Activated naive CD4-positive, alpha-beta T cell treated with anti-CD3 and anti-CD28 coated beads, Interleukin-2, amount 10 ng/mL, durations not matched to agents 7 days and 5 days (primary cell): Measurements from ENCODE around the gene NDUFB8.
A peak's percentile ranks its signal among the peaks of the same experiment; 100 is the strongest.

ENCODE experiments used
- CTCF ChIA-PET: fragments of 350-600 bp; sonication (Branson Sonifier 250); formaldehyde crosslinking; loops from one replicate; lab custom pipeline; 2021; ENCODE audit warnings: antibody characterized with exemption; lab: Charles Lee
- DNase-seq: peaks from one replicate; pipeline ENCODE4 v3.0.0-alpha.2; 2020
- H3K27ac Mint-ChIP-seq: one replicate; pipeline ENCODE4 v1.8.0; 2021; ENCODE audit warnings: mild to moderate bottlenecking, moderate library complexity, mixed read lengths
- H3K27me3 Mint-ChIP-seq: one replicate; pipeline ENCODE4 v1.8.0; 2021; ENCODE audit warnings: mild to moderate bottlenecking, mixed read lengths
- H3K36me3 Mint-ChIP-seq: one replicate; pipeline ENCODE4 v1.8.0; 2021; ENCODE audit warnings: mixed read lengths
- H3K4me1 Mint-ChIP-seq: one replicate; pipeline ENCODE4 v1.8.0; 2021; ENCODE audit warnings: mixed read lengths
- H3K4me3 Mint-ChIP-seq: one replicate; pipeline ENCODE4 v1.8.0; 2021; ENCODE audit warnings: mild to moderate bottlenecking, moderate library complexity, mixed read lengths
- H3K9me3 Mint-ChIP-seq: one replicate; pipeline ENCODE4 v1.8.0; 2021; ENCODE audit warnings: mixed read lengths

NDUFB8 gene

GRCh38 chr10:100508691-100509150 is 20.9 kb downstream of the NDUFB8 start:
- peak; percentile 70 for DNase-seq
- Mint-ChIP-seq H3K36me3 (peaks cover 63% of the 10 kb centered on the region), H3K4me1 (peaks cover 96% of the 10 kb centered on the region), H3K27ac (peak overlapping the region; percentile 92), H3K4me3 (peak overlapping the region; percentile 79), H3K27me3 (no peaks in the 10 kb centered on the region), H3K9me3 (no peaks in the 10 kb centered on the region)
- CTCF ChIA-PET = interaction anchor here (0.7 to 12.3 kb wide), 19 partner anchors 11 to 370 kb away, joined by 3 to 206 read pairs (median 7); partner anchors contain the start of genes HIF1AN, SCD and SEC31B

DNA sequence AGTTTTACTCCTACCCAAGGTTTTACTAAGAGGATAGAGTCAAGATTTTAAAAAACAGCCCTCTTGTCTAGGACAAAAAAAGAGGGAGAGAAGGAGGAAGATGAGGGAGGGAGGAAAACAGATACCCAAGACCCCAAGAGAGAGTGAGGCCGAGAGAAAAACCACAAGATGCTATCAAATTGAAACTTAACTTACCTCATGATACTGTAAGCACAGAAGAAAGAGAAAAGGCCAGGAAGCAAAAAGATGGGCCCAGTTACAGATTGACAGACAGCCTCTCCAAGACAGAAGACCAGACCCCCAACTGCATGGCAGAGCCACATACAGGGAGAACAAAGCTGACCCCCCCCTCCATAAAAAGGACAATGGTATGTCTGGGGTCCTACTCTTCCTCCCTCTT is 21.4 kb downstream of the NDUFB8 start:
- DNase-seq = no peak
- CTCF ChIA-PET = interaction anchor here (1.0 to 12.3 kb wide), 17 partner anchors 10 to 371 kb away, joined by 3 to 206 read pairs (median 8); partner anchors contain the start of genes HIF1AN, SCD and SEC31B
- peak overlapping the region; percentile 92 for H3K27ac Mint-ChIP-seq
- H3K27me3 Mint-ChIP-seq = no peaks in the 10 kb centered on the region
- H3K4me1 Mint-ChIP-seq = peaks cover 97% of the 10 kb centered on the region
- peaks cover 62% of the 10 kb centered on the region for H3K36me3 Mint-ChIP-seq
- H3K4me3 Mint-ChIP-seq = peak overlapping the region; percentile 79
- H3K9me3 Mint-ChIP-seq = no peaks in the 10 kb centered on the region

DNA sequence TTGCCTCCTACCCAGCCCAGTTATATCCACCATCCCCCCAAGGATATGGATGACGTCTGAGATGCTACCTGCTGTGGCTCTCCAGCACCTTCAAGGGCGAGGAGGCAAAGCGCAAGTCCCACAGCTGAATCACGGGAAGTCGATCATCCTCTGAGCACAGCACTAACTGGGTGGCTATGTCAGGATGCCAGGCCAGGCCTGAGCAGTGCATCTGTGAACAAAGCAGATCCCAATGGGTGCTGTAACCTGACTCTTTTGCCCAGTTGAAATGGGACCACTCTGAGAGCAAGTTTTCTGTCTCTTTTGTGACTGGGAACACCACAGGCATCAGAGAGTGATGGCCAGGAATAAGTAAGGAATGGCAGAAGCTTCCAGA is 22.3 kb downstream of the NDUFB8 start:
- no peak for DNase-seq
- CTCF ChIA-PET = interaction anchor here (0.9 to 12.3 kb wide), 8 partner anchors 10 to 169 kb away, joined by 3 to 206 read pairs (median 40); partner anchors contain the start of gene SEC31B
- Mint-ChIP-seq H3K36me3 (peaks cover 61% of the 10 kb centered on the region), H3K27ac (peak overlapping the region; percentile 92), H3K4me3 (peak overlapping the region; percentile 79), H3K4me1 (peaks cover 97% of the 10 kb centered on the region), H3K27me3 (no peaks in the 10 kb centered on the region), H3K9me3 (no peaks in the 10 kb centered on the region)

DNA sequence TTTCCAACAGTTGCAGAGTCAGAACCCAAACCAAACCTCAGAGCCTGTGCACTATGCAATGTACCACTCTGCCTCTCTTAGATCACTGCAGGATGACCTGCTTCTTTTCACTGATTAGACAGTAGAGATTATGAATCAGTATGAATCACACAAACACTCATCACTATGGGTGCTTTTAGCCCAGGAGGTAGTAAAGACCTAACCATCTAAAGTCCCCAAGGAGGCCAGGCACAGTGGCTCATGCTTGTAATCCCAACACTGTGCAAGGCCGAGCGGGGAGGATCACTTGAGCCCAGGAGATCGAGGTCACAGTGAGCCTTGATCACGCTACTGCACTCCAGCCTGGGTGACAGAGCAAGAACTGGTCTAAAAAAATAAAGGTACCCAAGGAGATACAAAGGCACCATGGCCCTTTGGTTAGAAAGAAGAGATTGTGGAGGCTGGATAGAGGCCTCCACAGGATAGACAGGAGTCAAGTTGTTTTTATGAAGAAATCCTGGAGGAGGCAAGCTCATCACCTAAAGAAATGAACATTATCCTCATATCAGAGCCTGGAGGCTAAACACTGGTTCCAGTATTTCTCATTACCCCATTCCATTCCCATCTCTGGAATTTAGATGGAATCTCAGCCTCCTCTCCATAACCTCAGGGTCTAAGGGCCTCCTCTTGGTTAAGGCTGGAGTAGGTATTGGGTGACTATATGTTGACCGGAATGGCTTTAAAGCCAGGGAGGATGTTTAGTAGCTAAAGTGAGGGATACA is 22.9 kb downstream of the NDUFB8 start:
- Mint-ChIP-seq H3K4me1 (peaks cover 97% of the 10 kb centered on the region), H3K36me3 (peaks cover 61% of the 10 kb centered on the region), H3K4me3 (peak overlapping the region; percentile 79), H3K9me3 (no peaks in the 10 kb centered on the region), H3K27me3 (no peaks in the 10 kb centered on the region), H3K27ac (peak overlapping the region; percentile 92)
- DNase-seq = no peak
- CTCF ChIA-PET = interaction anchor here (0.9 to 12.3 kb wide), 8 partner anchors 9 to 168 kb away, joined by 3 to 206 read pairs (median 40); partner anchors contain the start of gene SEC31B

GRCh38 chr10:100505164-100505563 is 24.5 kb downstream of the NDUFB8 start:
- Mint-ChIP-seq H3K9me3 (no peaks in the 10 kb centered on the region), H3K4me3 (peak overlapping the region; percentile 79), H3K4me1 (peaks cover 92% of the 10 kb centered on the region), H3K27ac (peak overlapping the region; percentile 92), H3K36me3 (peaks cover 71% of the 10 kb centered on the region), H3K27me3 (no peaks in the 10 kb centered on the region)
- CTCF ChIA-PET = interaction anchor here (1.6 to 12.3 kb wide), 2 partner anchors 11 to 21 kb away, joined by 4 to 206 read pairs; no protein-coding TSS in a partner anchor
- no peak for DNase-seq

- peaks cover 92% of the 10 kb centered on the region for H3K4me1 Mint-ChIP-seq
- no peaks in the 10 kb centered on the region for H3K9me3 Mint-ChIP-seq
- H3K4me3 Mint-ChIP-seq = no peak overlapping the region
- H3K36me3 Mint-ChIP-seq = peaks cover 82% of the 10 kb centered on the region
- H3K27ac Mint-ChIP-seq = no peak overlapping the region
- CTCF ChIA-PET = interaction anchor here (0.8 to 12.3 kb wide), 3 partner anchors 12 to 20 kb away, joined by 3 to 206 read pairs (median 4); no protein-coding TSS in a partner anchor
- no peaks in the 10 kb centered on the region for H3K27me3 Mint-ChIP-seq
- DNase-seq = no peak
These were observed 25.6 kb downstream of the NDUFB8 start for GRCh38 chr10:100504096-100504495.

- peaks cover 87% of the 10 kb centered on the region for H3K36me3 Mint-ChIP-seq
- H3K27me3 Mint-ChIP-seq = no peaks in the 10 kb centered on the region
- CTCF ChIA-PET = interaction anchor here (0.8 to 1.8 kb wide), 3 partner anchors 16 to 409 kb away, joined by 3 to 6 read pairs (median 6); no protein-coding TSS in a partner anchor
- H3K4me3 Mint-ChIP-seq = no peak overlapping the region
- no peaks in the 10 kb centered on the region for H3K9me3 Mint-ChIP-seq
- no peak for DNase-seq
- H3K27ac Mint-ChIP-seq = peak overlapping the region; percentile 80
- peaks cover 93% of the 10 kb centered on the region for H3K4me1 Mint-ChIP-seq
These were observed 26.7 kb downstream of the NDUFB8 start for GRCh38 chr10:100502926-100503494.

DNA sequence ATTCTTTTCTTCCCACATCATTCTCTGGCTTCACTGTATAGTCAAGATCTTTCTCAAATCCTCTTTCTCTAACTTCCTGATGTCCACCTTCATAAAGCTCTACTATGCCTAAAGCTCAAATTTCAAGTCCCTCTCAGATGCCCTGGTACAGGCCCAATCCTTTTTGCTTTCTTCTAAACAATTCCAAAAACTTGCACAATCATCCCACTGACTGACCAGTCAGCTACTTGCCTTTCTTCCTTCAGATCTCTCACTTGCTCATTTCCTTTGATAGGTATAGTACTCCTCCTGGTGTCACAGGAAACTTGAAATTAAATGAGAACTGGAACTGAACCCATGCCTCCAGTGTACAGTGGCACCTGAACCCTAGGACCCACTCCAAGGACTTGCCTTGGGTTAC is 28.2 kb downstream of the NDUFB8 start:
- no peaks in the 10 kb centered on the region for H3K9me3 Mint-ChIP-seq
- H3K4me1 Mint-ChIP-seq = peaks cover 93% of the 10 kb centered on the region
- peaks cover 85% of the 10 kb centered on the region for H3K36me3 Mint-ChIP-seq
- CTCF ChIA-PET = interaction anchor here (1.8 to 9.8 kb wide), 2 partner anchors 17 to 19 kb away, joined by 6 to 103 read pairs; no protein-coding TSS in a partner anchor
- no peak overlapping the region for H3K4me3 Mint-ChIP-seq
- H3K27ac Mint-ChIP-seq = peak overlapping the region; percentile 19
- DNase-seq = no peak
- no peaks in the 10 kb centered on the region for H3K27me3 Mint-ChIP-seq

GRCh38 chr10:100498059-100498458 is 31.6 kb downstream of the NDUFB8 start:
- peak overlapping the region; percentile 71 for H3K27ac Mint-ChIP-seq

DNA sequence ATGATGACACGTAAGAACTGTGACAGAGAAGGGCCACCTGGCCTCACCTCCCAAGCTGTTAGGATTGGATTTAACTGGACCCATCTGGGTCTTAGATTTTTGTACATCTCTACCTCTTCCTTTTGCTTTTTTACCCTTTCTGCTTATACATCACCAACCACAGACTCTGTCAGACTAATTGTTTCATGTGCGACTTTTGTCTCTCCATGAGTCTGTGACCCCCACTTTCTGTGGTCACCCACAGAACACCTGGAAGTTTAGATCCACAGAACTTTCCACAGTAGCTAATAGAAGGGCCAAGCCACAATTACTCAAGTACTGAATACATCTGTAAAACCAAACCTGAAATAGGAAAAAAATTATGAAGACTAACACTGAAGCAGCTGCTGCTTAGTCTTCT is 33.1 kb downstream of the NDUFB8 start:
- Mint-ChIP-seq H3K9me3 (no peaks in the 10 kb centered on the region), H3K4me3 (no peak overlapping the region), H3K4me1 (peaks cover 64% of the 10 kb centered on the region), H3K36me3 (peaks cover 78% of the 10 kb centered on the region), H3K27me3 (no peaks in the 10 kb centered on the region), H3K27ac (peak overlapping the region; percentile 74)
- CTCF ChIA-PET = interaction anchor here (1.3 to 9.8 kb wide), 6 partner anchors 9 to 153 kb away, joined by 3 to 103 read pairs (median 8); no protein-coding TSS in a partner anchor
- DNase-seq = no peak

More at GRCh38 chr10:100498059-100498458, 31.6 kb downstream of the NDUFB8 start:
- H3K9me3 Mint-ChIP-seq = no peaks in the 10 kb centered on the region
- no peak overlapping the region for H3K4me3 Mint-ChIP-seq
- H3K27me3 Mint-ChIP-seq = no peaks in the 10 kb centered on the region
- CTCF ChIA-PET = interaction anchor here (0.6 to 9.8 kb wide), 10 partner anchors 8 to 155 kb away, joined by 3 to 103 read pairs (median 4); no protein-coding TSS in a partner anchor
- H3K36me3 Mint-ChIP-seq = peaks cover 83% of the 10 kb centered on the region
- H3K4me1 Mint-ChIP-seq = peaks cover 76% of the 10 kb centered on the region
- DNase-seq = no peak

GRCh38 chr10:100490531-100490930 is 39.1 kb downstream of the NDUFB8 start:
- Mint-ChIP-seq H3K9me3 (no peaks in the 10 kb centered on the region), H3K4me3 (no peak overlapping the region), H3K4me1 (peaks cover 14% of the 10 kb centered on the region), H3K36me3 (peaks cover 73% of the 10 kb centered on the region), H3K27me3 (no peaks in the 10 kb centered on the region), H3K27ac (peak overlapping the region; percentile 56)
- CTCF ChIA-PET = interaction anchor here (1.4 to 1.6 kb wide), 2 partner anchors 8 kb away, joined by 4 to 8 read pairs; no protein-coding TSS in a partner anchor
- no peak for DNase-seq

DNA sequence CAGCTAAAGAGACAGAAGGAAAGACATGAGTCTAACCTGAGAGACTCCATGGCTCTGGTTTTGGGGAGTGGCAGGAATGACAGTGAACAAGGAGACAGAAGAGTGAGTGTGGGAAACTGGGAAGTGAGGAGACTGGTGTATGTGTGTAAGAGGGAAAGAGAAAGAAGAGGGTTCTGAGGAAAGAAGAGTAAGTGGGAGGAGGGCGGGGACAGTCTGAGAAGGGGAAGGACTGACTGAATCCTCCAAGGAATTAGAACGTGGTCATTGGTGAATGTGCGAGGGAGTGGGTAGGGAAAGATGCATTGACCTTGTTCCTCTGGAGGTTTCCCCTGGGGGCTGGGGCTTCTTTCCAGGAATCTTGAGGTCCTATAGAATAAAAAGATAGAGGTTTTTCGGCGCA is 40.3 kb downstream of the NDUFB8 start:
- H3K4me1 Mint-ChIP-seq = peaks cover 15% of the 10 kb centered on the region
- no peak for DNase-seq
- no peak overlapping the region for H3K4me3 Mint-ChIP-seq
- peaks cover 79% of the 10 kb centered on the region for H3K36me3 Mint-ChIP-seq
- H3K9me3 Mint-ChIP-seq = no peaks in the 10 kb centered on the region
- H3K27me3 Mint-ChIP-seq = no peaks in the 10 kb centered on the region
- CTCF ChIA-PET = interaction anchor here (0.7 to 10.4 kb wide), 5 partner anchors 9 to 138 kb away, joined by 3 to 206 read pairs (median 4); no protein-coding TSS in a partner anchor
- H3K27ac Mint-ChIP-seq = no peak overlapping the region

- no peaks in the 10 kb centered on the region for H3K9me3 Mint-ChIP-seq
- peaks cover 20% of the 10 kb centered on the region for H3K4me1 Mint-ChIP-seq
- no peak overlapping the region for H3K4me3 Mint-ChIP-seq
- peaks cover 68% of the 10 kb centered on the region for H3K36me3 Mint-ChIP-seq
- CTCF ChIA-PET = interaction anchor here (0.9 to 10.4 kb wide), 5 partner anchors 9 to 54 kb away, joined by 3 to 206 read pairs (median 7); partner anchors contain the start of gene SEC31B
- DNase-seq = no peak
- no peaks in the 10 kb centered on the region for H3K27me3 Mint-ChIP-seq
- H3K27ac Mint-ChIP-seq = no peak overlapping the region
These were observed 42.1 kb downstream of the NDUFB8 start for GRCh38 chr10:100487529-100487928.
